Renal cortex interstitium (tissue), 11 donors: ENCODE data around the gene RAD51B. TPM values are rescaled to one million over a fixed set of nuclear protein-coding genes. Genes with fewer than 3 reads are reported as not detected.
"Not testable (repeated sequence)": the region's sequence is repeated elsewhere in the genome, so short reads cannot be mapped to it uniquely, and the experiment has no call there.

Experiments
- DNase-seq, 11 donors: peaks; one replicate each; pipeline ENCODE4 v3.0.0-alpha.2; 2013; ENCODE audit warnings: low read depth in 9 of 11, low spot score in 4 of 11; ENCODE audit errors: extremely low read depth in 1 of 11
- polyA plus RNA-seq, 3 donors: library from polyadenylated mRNA; unstranded; fragments of 120-200 nt; gene quantifications; one replicate each; pipeline ENCODE4 v1.2.1, GENCODE V29; 2013; ENCODE audit not compliant: insufficient read length in 3 of 3

Gene RAD51B
- polyA plus RNA-seq, 3 donors = 12.5 to 13.0 (median 12.5) TPM

GRCh38 chr14:68084256-68084655 lies 264.7 kb downstream of the RAD51B start:
- peak in 3 of 11 donors; percentile 27 to 44 (median 35) for DNase-seq

- DNase-seq = no peak
Observed at GRCh38 chr14:68085742-68086141, 266.2 kb downstream of the RAD51B start.

- peak in 3 of 11 donors; percentile 44 to 57 (median 54) for DNase-seq
Observed at GRCh38 chr14:68088451-68088854, 268.9 kb downstream of the RAD51B start.

GRCh38 chr14:68089146-68089731 lies 269.7 kb downstream of the RAD51B start:
- DNase-seq = peak in 7 of 11 donors; percentile 29 to 61 (median 45)

- no peak for DNase-seq
Observed at GRCh38 chr14:68094158-68094557, 274.6 kb downstream of the RAD51B start.

GRCh38 chr14:68094752-68095151 lies 275.2 kb downstream of the RAD51B start:
- no peak for DNase-seq

- no peak for DNase-seq
Observed at GRCh38 chr14:68097727-68098126, 278.1 kb downstream of the RAD51B start.

- DNase-seq = no peak
Observed at GRCh38 chr14:68098834-68099233, 279.3 kb downstream of the RAD51B start.

- DNase-seq = peak in 3 of 11 donors; percentile 29 to 61 (median 43)
Observed at GRCh38 chr14:68099495-68100045, 280.0 kb downstream of the RAD51B start.

GRCh38 chr14:68101715-68102301 lies 282.2 kb downstream of the RAD51B start:
- not testable (repeated sequence) for DNase-seq

GRCh38 chr14:68103853-68104252 lies 284.3 kb downstream of the RAD51B start:
- no peak for DNase-seq

GRCh38 chr14:68104518-68104917 lies 284.9 kb downstream of the RAD51B start:
- DNase-seq = no peak

- DNase-seq = no peak
Observed at GRCh38 chr14:68105816-68106215, 286.2 kb downstream of the RAD51B start.

- no peak for DNase-seq
Observed at GRCh38 chr14:68106456-68106855, 286.9 kb downstream of the RAD51B start.

GRCh38 chr14:68106905-68107304 lies 287.3 kb downstream of the RAD51B start:
- no peak for DNase-seq

GRCh38 chr14:68109132-68109900 lies 289.7 kb downstream of the RAD51B start:
- no peak for DNase-seq

- no peak for DNase-seq
Observed at GRCh38 chr14:68111097-68111852, 291.7 kb downstream of the RAD51B start.

- no peak for DNase-seq
Observed at GRCh38 chr14:68111853-68112270, 292.3 kb downstream of the RAD51B start.

- no peak for DNase-seq
Observed at GRCh38 chr14:68112442-68112841, 292.9 kb downstream of the RAD51B start.
